Cardiac septum (tissue), 1 donor: ENCODE measurements around the gene FASTK. TPM values are rescaled to one million over a fixed set of nuclear protein-coding genes. Genes with fewer than 3 reads are reported as not detected.

ENCODE experiments used
- DNase-seq: peaks from one replicate; pipeline ENCODE4 v3.0.0-alpha.2; 2020; ENCODE audit warnings: low spot score
- intact Hi-C: fragments of 100-400 bp; cut with DNase I; formaldehyde crosslinking; loops from one replicate; pipeline ENCODE4 v1.14.0; 2022
- total RNA-seq: library from RNA; stranded (reverse); fragmentation: NEBNext Ultra II Directional; extraction: Animal tissue kit (Norgen Biotek cat#: 25700); gene quantifications from one replicate; pipeline ENCODE4 v1.2.1, GENCODE V29; 2021
- donor health status: DM: no; HTN: no; CAD: no.

FASTK gene
- total RNA-seq, 1 donor from 2014 or later: 93.3 TPM

GRCh38 chr7:151071032-151071866 lies 9.4 kb downstream of the FASTK start:
- intact Hi-C loops: no loop called here

GRCh38 chr7:151070574-151070960 lies 10.0 kb downstream of the FASTK start:
- intact Hi-C loops: no loop called here

More at GRCh38 chr7:151071032-151071866, 9.4 kb downstream of the FASTK start:
- no peak for DNase-seq

GRCh38 chr7:151069841-151070573 lies 10.6 kb downstream of the FASTK start:
- DNase-seq: no peak
- intact Hi-C loops: no loop called here

More at GRCh38 chr7:151070574-151070960, 10.0 kb downstream of the FASTK start:
- no peak for DNase-seq

- no peak for DNase-seq
- intact Hi-C loops: no loop called here
Measured at GRCh38 chr7:151068069-151068773, 12.4 kb downstream of the FASTK start.

- intact Hi-C loops: no loop called here
- no peak for DNase-seq
Measured at GRCh38 chr7:151066273-151066974, 14.2 kb downstream of the FASTK start.

- no peak for DNase-seq
- intact Hi-C loops: no loop called here
Measured at GRCh38 chr7:151065516-151065915, 15.1 kb downstream of the FASTK start.

GRCh38 chr7:151064993-151065392 lies 15.6 kb downstream of the FASTK start:
- intact Hi-C loops: no loop called here
- no peak for DNase-seq

- DNase-seq: no peak
- intact Hi-C loops: no loop called here
Measured at GRCh38 chr7:151064454-151064853, 16.2 kb downstream of the FASTK start.

- no peak for DNase-seq
- intact Hi-C loops: no loop called here
Measured at GRCh38 chr7:151063212-151063561, 17.4 kb downstream of the FASTK start.

- intact Hi-C loops: no loop called here
- DNase-seq: no peak
Measured at GRCh38 chr7:151062399-151063211, 18.0 kb downstream of the FASTK start.

GRCh38 chr7:151062111-151062398 lies 18.6 kb downstream of the FASTK start:
- intact Hi-C loops: no loop called here
- no peak for DNase-seq

GRCh38 chr7:151061213-151062110 lies 19.1 kb downstream of the FASTK start:
- intact Hi-C loops: no loop called here
- no peak for DNase-seq

GRCh38 chr7:151060416-151061212 lies 20.0 kb downstream of the FASTK start:
- intact Hi-C loops: no loop called here
- DNase-seq: no peak

GRCh38 chr7:151060113-151060415 lies 20.5 kb downstream of the FASTK start:
- DNase-seq: no peak
- intact Hi-C loops: no loop called here

GRCh38 chr7:151059367-151060112 lies 21.1 kb downstream of the FASTK start, which contains the start of gene SLC4A2:
TSS of gene SLC4A2 (plus strand) at chr7:151059589. CDS start at chr7:151061988, 2,399 bp downstream.
- peak; percentile 89 for DNase-seq
- intact Hi-C loops: loop anchor here (1.0 to 2.0 kb wide), 2 partner anchors 21 to 31 kb away; partner anchors contain the start of genes ABCB8 and FASTK

GRCh38 chr7:151058781-151059366 lies 21.7 kb downstream of the FASTK start:
- intact Hi-C loops: loop anchor here (1.0 to 2.0 kb wide), 2 partner anchors 21 to 30 kb away; partner anchors contain the start of genes ABCB8 and FASTK

More at GRCh38 chr7:151058781-151059366, 21.7 kb downstream of the FASTK start:
- DNase-seq: no peak
